HG03442 (cell line): ENCODE results near the gene PIMREG.

Experiments used
- ATAC-seq: cut with Tn5 transposase; IDR thresholded peaks from one replicate; pipeline ENCODE4 v1.9.1; 2021; ENCODE audit warnings: mild to moderate bottlenecking, moderate library complexity; ENCODE audit not compliant: unreplicated experiment

The PIMREG gene

DNA sequence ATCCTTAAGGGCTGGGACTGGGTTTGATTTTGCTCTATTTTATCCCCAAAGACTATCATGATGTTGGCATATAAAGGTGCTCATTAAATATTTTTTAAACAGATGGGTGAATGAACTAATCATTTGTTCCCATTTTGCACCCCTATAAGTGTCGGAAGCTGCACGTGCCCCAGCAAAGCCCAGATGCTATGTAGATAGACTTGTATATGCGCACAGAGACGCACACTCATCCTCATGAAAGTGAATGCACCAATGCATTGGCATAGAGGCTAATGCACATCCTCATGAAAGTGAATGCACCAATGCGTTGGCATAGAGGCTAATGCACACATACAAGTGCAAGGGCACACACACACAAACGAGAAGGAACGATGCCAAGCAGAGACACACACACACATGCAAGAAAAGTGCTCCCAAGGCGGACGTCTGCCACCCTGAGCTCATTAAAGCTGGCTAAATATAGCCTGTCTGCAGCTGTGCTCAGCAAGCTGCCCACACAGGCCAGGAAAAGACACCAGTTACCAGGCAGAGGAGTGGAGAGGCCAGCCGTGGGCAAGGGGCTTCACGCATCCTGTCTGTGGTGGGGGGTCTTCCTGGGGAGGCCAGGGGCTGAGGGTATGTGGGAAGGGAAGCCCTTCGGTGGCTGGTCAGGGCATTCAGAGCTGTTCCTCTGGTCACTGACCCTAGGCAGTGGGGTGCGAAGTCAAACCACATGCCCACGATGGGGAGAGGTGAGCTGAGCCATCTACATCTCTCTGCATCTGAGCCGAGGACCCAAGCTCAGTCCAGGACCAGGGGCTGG, 52.6 kb downstream of the PIMREG start:
- no peak for ATAC-seq

DNA sequence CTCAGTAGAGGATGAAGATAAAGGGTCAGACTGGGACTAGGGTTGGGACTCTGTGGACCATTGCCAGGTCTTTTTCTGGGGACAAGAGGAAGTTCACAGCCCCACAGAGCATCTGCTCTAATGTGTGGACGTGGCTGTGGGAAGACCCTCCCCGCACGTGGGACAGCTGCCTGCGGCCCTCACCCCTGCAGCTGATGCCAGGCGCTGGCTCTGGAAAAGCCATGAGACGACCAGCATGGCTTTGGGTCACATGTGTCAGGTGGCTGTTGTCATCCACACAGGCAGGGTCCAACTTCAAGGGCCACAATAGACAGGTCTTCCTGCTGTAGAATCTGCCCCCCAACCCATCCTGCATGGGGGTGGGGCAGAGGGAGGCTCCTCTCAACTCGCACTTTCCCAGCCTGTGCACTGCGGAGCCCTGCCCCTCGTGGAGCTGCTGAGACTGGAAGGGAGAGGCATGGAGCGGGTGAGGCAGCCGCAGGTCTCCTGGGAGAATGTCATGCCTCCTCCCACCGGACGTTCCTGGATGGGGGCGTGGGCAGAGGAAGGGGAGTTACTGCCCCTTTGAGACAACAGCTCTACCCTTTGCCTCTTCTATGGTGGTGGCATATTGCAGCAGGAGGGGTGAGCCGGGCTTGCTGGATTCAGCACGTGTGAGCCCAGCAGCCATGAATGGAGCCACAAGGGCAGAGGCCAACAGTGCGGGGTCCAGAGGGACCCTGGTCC, 53.4 kb downstream of the PIMREG start:
- ATAC-seq = no peak

DNA sequence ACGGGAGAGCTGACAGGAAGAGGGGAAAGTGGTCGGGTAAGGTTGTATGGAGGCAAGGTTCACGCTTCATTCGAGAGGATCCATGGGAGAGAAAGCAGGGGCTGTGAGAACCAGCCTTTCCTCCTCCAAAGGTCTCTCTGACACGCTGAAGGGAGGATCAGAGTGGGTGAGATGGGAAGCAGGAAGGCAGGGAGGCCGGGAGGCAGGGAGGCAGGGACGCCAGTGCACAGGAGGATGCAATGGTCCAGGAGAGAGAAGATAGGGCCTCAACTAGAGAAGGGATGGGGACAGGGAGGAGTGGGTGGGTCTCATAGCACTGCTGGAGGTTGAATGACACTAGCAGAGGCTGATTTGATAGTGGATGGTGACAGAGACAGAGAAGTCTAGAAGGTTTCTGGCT, 54.1 kb downstream of the PIMREG start:
- ATAC-seq = no peak

DNA sequence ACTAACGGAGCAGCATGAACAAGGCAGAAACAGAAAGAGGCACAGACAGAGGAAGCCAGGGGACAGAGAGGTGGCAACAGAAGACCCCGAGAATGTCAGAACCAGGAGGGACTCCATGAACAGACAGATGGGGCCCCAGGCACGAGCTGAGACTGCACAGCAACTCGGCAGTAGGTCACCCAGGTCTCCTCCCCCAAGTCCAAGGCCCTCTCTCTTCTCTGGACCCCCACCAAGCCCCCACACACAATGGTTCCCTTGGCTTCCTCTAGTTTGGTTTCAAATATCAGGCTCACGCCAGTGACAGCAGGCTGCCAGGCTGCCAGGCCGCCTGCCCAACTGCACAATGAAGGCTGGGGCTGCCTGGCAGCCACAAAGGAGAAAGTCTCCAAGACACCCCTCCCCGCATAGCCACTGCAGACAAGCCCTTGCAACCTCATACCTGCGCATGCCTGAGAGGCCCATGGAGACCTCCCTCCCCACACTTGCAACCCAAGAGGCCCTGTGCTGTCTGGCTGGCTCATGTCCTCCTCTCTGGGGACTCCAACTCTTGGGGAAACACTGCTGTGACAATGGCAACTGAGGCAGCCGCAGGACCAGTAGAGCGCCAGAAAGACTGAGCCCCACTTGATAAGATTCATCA, 54.8 kb downstream of the PIMREG start:
- ATAC-seq = no peak
